KOPT-K1 (cell line): ENCODE results near the gene TPSAB1.
"Not testable (repeated sequence)": the region's sequence is repeated elsewhere in the genome, so short reads cannot be mapped to it uniquely, and the experiment has no call there.

ENCODE experiments used
- H3K27ac ChIP-seq: fragments of 200-600 bp; sonication (generic); 2 replicates; pipeline ENCODE4 v1.5.1; 2016; ENCODE audit warnings: antibody characterized with exemption, mild to moderate bottlenecking, low read depth, low read length; ENCODE audit not compliant: poor library complexity, severe bottlenecking
- H3K36me3 ChIP-seq: fragments of 200-600 bp; sonication (generic); 2 replicates; pipeline ENCODE4 v1.5.1; 2017; ENCODE audit warnings: antibody characterized with exemption, mild to moderate bottlenecking, low read length, moderate library complexity; ENCODE audit not compliant: insufficient read depth
- H3K9me3 ChIP-seq: fragments of 200-600 bp; sonication (generic); 2 replicates; pipeline ENCODE4 v1.5.1; 2017; ENCODE audit warnings: antibody characterized with exemption, low read length, mild to moderate bottlenecking; ENCODE audit not compliant: insufficient read depth, poor library complexity, severe bottlenecking

Gene TPSAB1

GRCh38 chr16:1247903-1248537 lies 7.5 kb downstream of the TPSAB1 start:
- not testable (repeated sequence) for H3K27ac ChIP-seq, H3K9me3 ChIP-seq

DNA sequence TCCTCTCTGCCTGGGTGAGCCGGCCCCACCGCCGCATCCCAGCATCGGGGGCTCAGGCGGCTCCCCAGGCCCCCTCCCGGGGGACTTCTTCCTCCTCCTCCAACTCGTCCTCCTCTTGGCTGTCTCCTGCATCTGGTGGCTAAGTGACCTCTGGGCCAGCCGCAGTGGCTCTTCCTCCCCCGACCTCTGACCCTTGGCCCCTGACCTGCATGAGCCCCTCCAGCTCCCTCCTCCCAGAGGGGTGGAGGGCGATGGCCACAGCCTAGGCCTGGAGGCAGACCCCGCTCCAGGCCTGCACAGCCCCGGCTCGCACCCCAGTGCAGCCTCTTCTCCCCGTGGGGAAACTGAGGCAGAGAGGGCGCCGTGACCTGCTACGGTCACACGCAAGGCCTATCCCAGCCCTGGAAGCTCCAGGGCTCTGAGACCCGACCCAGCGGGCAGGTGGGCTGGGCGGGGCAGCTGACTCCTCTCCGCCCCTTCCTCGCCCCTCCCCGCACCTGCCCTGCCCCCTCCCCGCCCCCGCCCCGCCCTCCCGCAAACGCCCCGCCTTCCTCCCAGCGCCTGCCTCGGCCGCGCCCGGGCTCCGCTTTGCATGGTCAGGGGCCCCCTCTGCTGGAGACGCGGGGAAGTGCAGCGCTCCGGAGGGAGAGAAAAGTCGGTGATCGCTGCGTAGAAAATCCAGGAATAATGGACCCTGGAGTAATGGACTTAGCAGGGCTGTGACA lies 8.7 kb downstream of the TPSAB1 start:
- H3K9me3 ChIP-seq, H3K36me3 ChIP-seq, H3K27ac ChIP-seq: not testable (repeated sequence)

More at GRCh38 chr16:1247903-1248537, 7.5 kb downstream of the TPSAB1 start:
- H3K36me3 ChIP-seq: not testable (repeated sequence)

GRCh38 chr16:1253701-1254364 lies 13.3 kb downstream of the TPSAB1 start:
- not testable (repeated sequence) for H3K27ac ChIP-seq, H3K36me3 ChIP-seq, H3K9me3 ChIP-seq

GRCh38 chr16:1254821-1255220 lies 14.3 kb downstream of the TPSAB1 start:
- not testable (repeated sequence) for H3K27ac ChIP-seq, H3K9me3 ChIP-seq, H3K36me3 ChIP-seq

DNA sequence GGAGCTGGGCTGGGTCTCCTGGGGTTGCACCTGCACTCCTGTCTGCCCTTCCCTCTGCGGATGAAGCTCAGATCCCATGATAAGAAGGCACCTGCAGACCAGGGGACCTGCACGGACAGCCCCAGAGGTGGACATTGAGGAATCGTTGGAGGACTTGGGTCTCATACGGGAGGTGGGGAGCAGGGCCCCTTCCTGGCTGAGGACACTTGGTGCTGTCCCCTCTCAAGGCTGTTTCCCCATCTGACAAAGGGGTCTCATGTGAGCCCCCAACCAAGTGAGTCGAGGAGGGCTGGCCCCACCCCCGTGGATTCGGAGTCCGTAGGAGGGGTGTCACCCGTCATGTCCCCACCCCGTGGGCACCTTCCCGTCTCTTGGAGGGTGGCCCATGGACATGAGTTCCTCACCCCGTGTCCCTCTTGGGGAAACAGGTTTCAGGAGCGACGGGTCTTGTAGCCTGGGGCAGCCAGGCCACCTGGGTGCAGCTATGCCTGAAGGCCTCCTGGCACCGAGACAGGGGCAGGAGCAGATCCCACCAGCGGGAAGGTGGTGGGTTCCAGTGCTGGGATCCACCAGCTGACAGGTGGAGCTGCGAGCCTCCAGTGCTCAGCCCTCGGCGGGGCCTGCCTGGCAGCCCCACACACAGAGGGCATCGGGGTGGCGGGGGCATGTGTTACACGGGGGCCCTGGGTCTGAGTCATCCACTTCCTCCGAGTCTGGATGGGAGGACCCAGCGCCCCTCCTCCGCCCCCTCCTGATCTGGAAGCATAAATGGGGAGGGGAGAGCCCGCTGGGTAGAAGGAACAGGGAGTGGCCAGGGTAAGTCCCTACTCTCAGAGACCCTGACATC lies 15.0 kb downstream of the TPSAB1 start, which contains the start of gene TPSD1:
TPSD1 (plus strand) TSS at position 794 of the 847 bp plus-strand sequence. CDS start 212 bp downstream, outside the sequence.
- H3K27ac ChIP-seq, H3K36me3 ChIP-seq, H3K9me3 ChIP-seq: not testable (repeated sequence)

- H3K36me3 ChIP-seq, H3K9me3 ChIP-seq, H3K27ac ChIP-seq: not testable (repeated sequence)
Observed at GRCh38 chr16:1256296-1256873, 15.9 kb downstream of the TPSAB1 start.

DNA sequence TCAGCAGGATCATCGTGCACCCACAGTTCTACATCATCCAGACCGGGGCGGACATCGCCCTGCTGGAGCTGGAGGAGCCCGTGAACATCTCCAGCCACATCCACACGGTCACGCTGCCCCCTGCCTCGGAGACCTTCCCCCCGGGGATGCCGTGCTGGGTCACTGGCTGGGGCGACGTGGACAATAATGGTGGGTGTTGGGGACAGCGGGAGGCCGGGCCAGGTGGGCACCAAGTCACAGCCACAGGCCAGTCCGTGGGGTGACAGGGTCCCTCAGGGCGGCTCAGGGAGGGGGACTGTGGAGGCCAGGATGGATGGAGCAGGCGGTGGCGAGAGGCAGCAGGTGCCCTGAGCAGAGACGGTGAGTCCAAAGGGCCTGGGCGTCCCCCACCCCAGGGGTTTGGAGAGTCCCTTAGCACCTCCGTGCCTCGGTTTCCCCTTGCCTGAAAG lies 16.4 kb downstream of the TPSAB1 start:
- no peaks in the 10 kb centered on the region for H3K9me3 ChIP-seq
- no peak overlapping the region for H3K27ac ChIP-seq
- no peaks in the 10 kb centered on the region for H3K36me3 ChIP-seq

DNA sequence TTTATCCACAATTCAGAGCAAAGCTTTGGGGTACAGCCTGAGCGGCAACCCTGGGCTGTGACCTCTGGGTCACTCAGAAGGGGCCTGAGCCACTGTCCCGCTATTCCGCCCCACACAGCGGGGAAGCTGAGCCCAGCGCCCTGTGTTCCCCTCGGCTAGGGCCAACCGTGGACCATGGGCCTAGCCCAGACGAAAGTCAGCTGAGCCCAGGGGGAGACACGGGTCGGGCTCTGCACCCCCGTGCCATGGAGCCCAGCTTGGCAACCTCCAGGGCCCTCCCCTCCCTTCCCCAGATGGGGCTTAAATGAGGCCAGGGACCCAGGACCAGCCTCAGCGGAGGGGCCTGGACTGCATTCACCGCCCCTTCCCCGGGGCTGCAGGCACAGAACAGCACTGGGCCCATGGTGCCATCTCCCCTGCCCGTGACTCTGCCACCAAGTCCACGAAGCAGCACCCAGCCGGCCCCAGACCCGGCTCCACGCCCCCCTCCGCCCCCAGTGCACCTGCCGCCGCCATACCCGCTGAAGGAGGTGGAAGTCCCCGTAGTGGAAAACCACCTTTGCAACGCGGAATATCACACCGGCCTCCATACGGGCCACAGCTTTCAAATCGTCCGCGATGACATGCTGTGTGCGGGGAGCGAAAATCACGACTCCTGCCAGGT lies 17.2 kb downstream of the TPSAB1 start:
- H3K9me3 ChIP-seq: no peaks in the 10 kb centered on the region
- H3K36me3 ChIP-seq: no peaks in the 10 kb centered on the region
- H3K27ac ChIP-seq: no peak overlapping the region

DNA sequence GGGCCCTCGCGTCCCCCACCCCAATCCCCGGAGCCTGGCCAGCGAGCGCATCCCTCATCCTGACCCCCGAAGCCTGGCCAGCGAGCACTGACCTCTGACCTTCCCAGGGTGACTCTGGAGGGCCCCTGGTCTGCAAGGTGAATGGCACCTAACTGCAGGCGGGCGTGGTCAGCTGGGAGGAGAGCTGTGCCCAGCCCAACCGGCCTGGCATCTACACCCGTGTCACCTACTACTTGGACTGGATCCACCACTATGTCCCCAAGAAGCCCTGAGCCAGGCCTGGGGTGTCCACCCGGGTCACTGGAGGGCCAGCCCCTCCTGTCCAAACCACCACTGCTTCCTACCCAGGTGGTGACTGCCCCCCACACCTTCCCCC lies 17.7 kb downstream of the TPSAB1 start:
- no peaks in the 10 kb centered on the region for H3K9me3 ChIP-seq
- no peak overlapping the region for H3K27ac ChIP-seq
- no peaks in the 10 kb centered on the region for H3K36me3 ChIP-seq

- Histone ChIP-seq H3K9me3 (peaks cover under 1% of the 10 kb centered on the region), H3K36me3 (no peaks in the 10 kb centered on the region), H3K27ac (no peak overlapping the region)
Observed at GRCh38 chr16:1258906-1259759, 18.6 kb downstream of the TPSAB1 start.

DNA sequence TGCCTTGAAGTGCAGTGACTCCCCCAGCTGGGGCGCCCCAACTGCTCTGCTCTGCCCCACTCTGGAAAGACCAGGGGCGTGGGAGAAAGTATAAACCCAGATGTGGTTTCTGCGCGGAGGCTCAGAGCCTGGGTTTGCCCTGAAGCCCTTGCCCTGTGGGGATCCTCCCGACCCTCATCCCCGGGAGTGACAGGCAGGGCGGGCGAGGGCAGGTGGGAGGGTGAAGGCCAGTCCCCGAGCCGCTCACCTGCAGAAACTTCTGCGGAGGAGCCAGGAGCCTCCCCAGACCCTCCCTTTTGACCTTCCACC lies 19.2 kb downstream of the TPSAB1 start:
- H3K9me3 ChIP-seq: peaks cover 6% of the 10 kb centered on the region
- H3K36me3 ChIP-seq: no peaks in the 10 kb centered on the region
- H3K27ac ChIP-seq: no peak overlapping the region

GRCh38 chr16:1260101-1260680 lies 19.7 kb downstream of the TPSAB1 start:
- Histone ChIP-seq H3K36me3 (no peaks in the 10 kb centered on the region), H3K9me3 (peaks cover 9% of the 10 kb centered on the region)

GRCh38 chr16:1261131-1261892 lies 20.8 kb downstream of the TPSAB1 start:
- no peak overlapping the region for H3K27ac ChIP-seq
- H3K9me3 ChIP-seq: peaks cover 9% of the 10 kb centered on the region
- no peaks in the 10 kb centered on the region for H3K36me3 ChIP-seq

More at GRCh38 chr16:1260101-1260680, 19.7 kb downstream of the TPSAB1 start:
- H3K27ac ChIP-seq: no peak overlapping the region
